Measurements from ENCODE around the gene DNLZ. TPM values are rescaled to one million over a fixed set of nuclear protein-coding genes. Genes with fewer than 3 reads are reported as not detected.

Gene DNLZ
- total and polyA plus RNA-seq, 2 of the 4 experiments (the other 2 are of a cell fraction): 2.0 to 11.4 TPM

DNA sequence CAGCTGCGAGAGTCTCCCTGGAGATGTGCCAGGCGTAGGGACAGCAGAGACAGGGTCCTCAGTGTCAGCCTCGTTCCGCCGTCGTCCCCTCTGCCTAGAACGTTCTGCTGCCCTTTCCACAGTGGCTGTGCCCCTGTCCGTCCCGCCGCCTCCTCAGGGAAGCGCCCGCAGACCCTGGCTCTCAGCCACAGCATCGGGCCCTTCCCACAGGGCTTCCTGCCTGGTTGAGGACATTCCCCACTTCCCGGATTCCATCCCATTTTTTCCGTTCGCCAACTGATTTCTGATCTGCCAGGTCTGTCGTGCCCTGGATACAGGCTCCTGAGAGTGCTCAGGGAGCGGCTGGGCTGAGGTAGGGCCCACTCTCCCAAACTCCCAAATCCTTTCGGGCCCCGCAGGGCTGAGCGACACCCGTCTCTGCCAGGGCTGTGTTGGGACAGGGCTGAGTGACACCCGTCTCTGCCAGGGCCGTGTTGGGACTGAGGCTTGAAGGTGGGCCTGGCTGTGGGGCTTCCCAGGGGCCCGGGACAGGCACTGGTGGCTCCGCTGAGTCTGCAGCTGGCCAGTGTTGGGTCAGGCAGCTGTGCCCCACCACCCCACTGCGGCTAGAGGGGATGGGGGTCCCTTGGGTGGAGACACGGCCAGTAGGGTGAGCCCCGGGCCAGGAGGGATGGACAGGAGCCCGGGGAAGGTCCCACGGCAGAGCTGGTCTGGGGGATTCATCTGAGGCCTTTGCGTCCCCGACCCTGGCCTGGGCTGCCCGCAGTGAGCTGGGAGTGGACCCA, 15.9 kb downstream of the DNLZ start:
- no peak for ATAC-seq (ENCODE audit: low read depth)
- no peaks in the 10 kb centered on the region for H3K9me3 ChIP-seq (ENCODE audit: control insufficient read depth, insufficient read depth, low read length)
- no peak overlapping the region for H3K4ac ChIP-seq (ENCODE audit: low read depth, low read length)
- H3K9me1 ChIP-seq (ENCODE audit: insufficient read depth, low read length): peaks cover 4% of the 10 kb centered on the region; the same call in 1 of the 2 replicates
- no peak overlapping the region for H3K27ac ChIP-seq (ENCODE audit: insufficient read depth, low read length)
- no peak overlapping the region for H3K14ac ChIP-seq (replicated peaks; ENCODE audit: low read depth, low read length)
- DNase-seq: no peak
- H3K18ac ChIP-seq (ENCODE audit: low read depth, low read length): no peak overlapping the region
- H4K8ac ChIP-seq (ENCODE audit: low read depth in 2 of 2, low read length in 2 of 2): no peak overlapping the region
- no peak overlapping the region for H2AK9ac ChIP-seq (replicated peaks; ENCODE audit: low read depth, low read length, poor library complexity)
- H3K4me1 ChIP-seq (ENCODE audit: control insufficient read depth, insufficient read depth, low read length): peaks cover 4% of the 10 kb centered on the region
- no peak overlapping the region for H2BK20ac ChIP-seq (ENCODE audit: low read depth, low read length)
- H4K91ac ChIP-seq (ENCODE audit: insufficient read depth, low read depth, low read length): no peak overlapping the region
- H3K36me3 ChIP-seq (ENCODE audit: control insufficient read depth, insufficient read depth, low read length): peaks cover 70% of the 10 kb centered on the region
- no peak overlapping the region for H2BK5ac ChIP-seq (ENCODE audit: low read depth, low read length, poor library complexity, severe bottlenecking)
- BruUV-seq (replicated peaks): no TSS peak
- no peak overlapping the region for H3K56ac ChIP-seq (ENCODE audit: extremely low read depth, insufficient read depth, low read length)
- peaks cover 57% of the 10 kb centered on the region for H4K20me1 ChIP-seq (ENCODE audit: insufficient read depth, low read length)
- dilution Hi-C loops (cut with HindIII; ENCODE audit: low sequenced_read_pairs, unreplicated experiment) (no loop called here), intact Hi-C loops (cut with micrococcal nuclease) (no loop called here), in situ Hi-C loops (cut with MboI; ENCODE audit: low sequenced_read_pairs) (no loop called here)
- no peak overlapping the region for H4K5ac ChIP-seq (ENCODE audit: low read depth, low read length)
- TF ChIP-seq MAZ (IDR thresholded peaks at IDR 0.05; ENCODE audit: borderline replicate concordance, low read depth, low read length) (no peak), RAD21 (IDR thresholded peaks at IDR 0.05; ENCODE audit: low read length) (no peak), RCOR1 (IDR thresholded peaks at IDR 0.05; ENCODE audit: insufficient replicate concordance, low read length) (no peak), SMC3 (IDR thresholded peaks at IDR 0.05; ENCODE audit: low read depth, low read length) (no peak), CHD1 (IDR thresholded peaks at IDR 0.05; ENCODE audit: low read depth, low read length) (no peak), NFE2L2 (IDR thresholded peaks at IDR 0.05; ENCODE audit: low read depth, low read length) (no peak)
- TF ChIP-seq, protein P1, sequence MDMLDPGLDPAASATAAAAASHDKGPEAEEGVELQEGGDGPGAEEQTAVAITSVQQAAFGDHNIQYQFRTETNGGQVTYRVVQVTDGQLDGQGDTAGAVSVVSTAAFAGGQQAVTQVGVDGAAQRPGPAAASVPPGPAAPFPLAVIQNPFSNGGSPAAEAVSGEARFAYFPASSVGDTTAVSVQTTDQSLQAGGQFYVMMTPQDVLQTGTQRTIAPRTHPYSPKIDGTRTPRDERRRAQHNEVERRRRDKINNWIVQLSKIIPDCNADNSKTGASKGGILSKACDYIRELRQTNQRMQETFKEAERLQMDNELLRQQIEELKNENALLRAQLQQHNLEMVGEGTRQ (IDR thresholded peaks at IDR 0.05; ENCODE audit: low read depth, low read length): no peak
- WGBS, 2 experiments (ENCODE audit: extremely low coverage in 2 of 2, insufficient read length in 1 of 2): 86% methylated on average over 23 of the region's 34 CpGs; no CpG with 5 or more reads in 1 of the 2 experiments
- H3K9ac ChIP-seq (ENCODE audit: low read depth, low read length): no peak overlapping the region
- H3K27me3 ChIP-seq (ENCODE audit: control insufficient read depth, insufficient read depth, low read length): no peaks in the 10 kb centered on the region
- POLR2A ChIA-PET (ENCODE audit: unreplicated experiment): no interaction called here
- peaks cover 12 to 52% of the 10 kb centered on the region in 2 experiments; a peak in 3 of 4 replicates for H3K79me1 ChIP-seq (ENCODE audit: low read depth in 1 of 2, low read length in 2 of 2)
- no peak overlapping the region for H2BK120ac ChIP-seq (ENCODE audit: low read depth, low read length)
- no peak overlapping the region for H3K4me2 ChIP-seq (ENCODE audit: low read depth, low read length)
- CTCF ChIA-PET: no interaction called here
- H2AFZ ChIP-seq (replicated peaks; ENCODE audit: low read length, poor library complexity): no peak overlapping the region
- H2AK5ac ChIP-seq (ENCODE audit: low read depth, low read length): no peak overlapping the region
- no peak overlapping the region for H2BK15ac ChIP-seq (ENCODE audit: low read depth, low read length)
- no peak overlapping the region for H3K23ac ChIP-seq (ENCODE audit: low read depth, low read length)
- H3K4me3 ChIP-seq (ENCODE audit: insufficient read depth, low read depth, low read length): no peak overlapping the region
